Measurements from ENCODE around the gene FKBP11. TPM values are rescaled to one million over a fixed set of nuclear protein-coding genes. Genes with fewer than 3 reads are reported as not detected.

Gene FKBP11
- total and polyA plus RNA-seq, 2 of the 13 experiments (the other 11 are each of a cell fraction or from before 2014, with no cell fraction given): 15.5 to 19.4 TPM

DNA sequence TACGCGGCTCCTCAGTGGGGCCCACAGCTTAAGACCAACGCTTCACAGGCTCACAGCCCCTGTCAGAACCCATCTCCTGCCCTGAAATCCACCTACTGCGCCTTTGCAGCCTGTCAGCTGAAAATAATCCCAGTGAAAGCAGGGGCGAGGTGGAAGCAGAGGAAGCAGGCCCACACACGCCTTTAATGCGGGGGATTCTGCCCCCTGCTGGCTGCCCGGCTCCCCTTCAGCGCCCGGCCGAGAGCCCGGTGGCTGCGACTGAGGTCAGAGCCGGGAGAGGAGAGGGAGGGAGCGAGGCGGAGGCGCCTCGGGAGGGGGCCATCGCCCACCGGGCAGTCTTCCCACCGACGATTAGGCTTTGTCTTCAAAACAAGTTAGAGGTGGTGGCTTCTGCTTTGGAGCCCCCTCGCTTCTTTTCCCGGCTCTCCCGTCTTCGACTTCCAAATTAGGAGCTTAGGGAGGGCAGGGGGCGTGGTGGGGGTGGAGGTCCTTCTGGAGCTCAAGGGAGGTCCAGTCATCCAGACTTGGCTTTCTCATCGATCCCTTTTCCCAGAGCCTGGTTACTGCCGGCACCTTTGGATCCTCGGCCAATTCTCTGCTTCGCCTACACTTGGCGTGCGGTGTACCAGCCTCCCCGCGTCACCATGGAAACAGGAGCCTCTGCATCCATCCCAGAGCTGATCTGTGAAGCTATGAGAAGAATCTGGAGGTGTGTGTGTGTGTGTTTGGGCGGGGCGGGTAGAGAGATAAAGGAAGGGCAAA lies 34.5 kb downstream of the FKBP11 start (continued):
- TF ChIP-seq, protein P1, sequence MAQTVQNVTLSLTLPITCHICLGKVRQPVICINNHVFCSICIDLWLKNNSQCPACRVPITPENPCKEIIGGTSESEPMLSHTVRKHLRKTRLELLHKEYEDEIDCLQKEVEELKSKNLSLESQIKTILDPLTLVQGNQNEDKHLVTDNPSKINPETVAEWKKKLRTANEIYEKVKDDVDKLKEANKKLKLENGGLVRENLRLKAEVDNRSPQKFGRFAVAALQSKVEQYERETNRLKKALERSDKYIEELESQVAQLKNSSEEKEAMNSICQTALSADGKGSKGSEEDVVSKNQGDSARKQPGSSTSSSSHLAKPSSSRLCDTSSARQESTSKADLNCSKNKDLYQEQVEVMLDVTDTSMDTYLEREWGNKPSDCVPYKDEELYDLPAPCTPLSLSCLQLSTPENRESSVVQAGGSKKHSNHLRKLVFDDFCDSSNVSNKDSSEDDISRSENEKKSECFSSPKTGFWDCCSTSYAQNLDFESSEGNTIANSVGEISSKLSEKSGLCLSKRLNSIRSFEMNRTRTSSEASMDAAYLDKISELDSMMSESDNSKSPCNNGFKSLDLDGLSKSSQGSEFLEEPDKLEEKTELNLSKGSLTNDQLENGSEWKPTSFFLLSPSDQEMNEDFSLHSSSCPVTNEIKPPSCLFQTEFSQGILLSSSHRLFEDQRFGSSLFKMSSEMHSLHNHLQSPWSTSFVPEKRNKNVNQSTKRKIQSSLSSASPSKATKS (CRISPR knock-in tag; IDR thresholded peaks at IDR 0.05): no peak
- TF ChIP-seq, protein P2, sequence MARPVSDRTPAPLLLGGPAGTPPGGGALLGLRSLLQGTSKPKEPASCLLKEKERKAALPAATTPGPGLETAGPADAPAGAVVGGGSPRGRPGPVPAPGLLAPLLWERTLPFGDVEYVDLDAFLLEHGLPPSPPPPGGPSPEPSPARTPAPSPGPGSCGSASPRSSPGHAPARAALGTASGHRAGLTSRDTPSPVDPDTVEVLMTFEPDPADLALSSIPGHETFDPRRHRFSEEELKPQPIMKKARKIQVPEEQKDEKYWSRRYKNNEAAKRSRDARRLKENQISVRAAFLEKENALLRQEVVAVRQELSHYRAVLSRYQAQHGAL (CRISPR knock-in tag; IDR thresholded peaks at IDR 0.05; ENCODE audit: not compliant biosample characterization): no peak
- TF ChIP-seq ZNF292 (CRISPR knock-in tag; IDR thresholded peaks at IDR 0.05; ENCODE audit: borderline replicate concordance, low read depth): peak; percentile 61; the same call in 1 of the 2 replicates
- no peak for TF ChIP-seq TCF7 (IDR thresholded peaks at IDR 0.05; ENCODE audit: low read depth)
- peak; percentile 67; the same call in 1 of the 2 replicates for TF ChIP-seq BORCS8-MEF2B (CRISPR knock-in tag; IDR thresholded peaks at IDR 0.05)
- no peak for TF ChIP-seq RBM22 (optimal IDR thresholded peaks at IDR 0.05; ENCODE audit: low read length)
- TF ChIP-seq TBX2 (CRISPR knock-in tag; IDR thresholded peaks at IDR 0.05; ENCODE audit: borderline replicate concordance): 0 out of 2 replicates have a peak, but pooled peaks have one; percentile 32
- TF ChIP-seq RCOR2 (CRISPR knock-in tag; IDR thresholded peaks at IDR 0.05): 0 out of 2 replicates have a peak, but pooled peaks have one; percentile 28
- TF ChIP-seq MIXL1 (CRISPR knock-in tag; IDR thresholded peaks at IDR 0.05): 0 out of 2 replicates have a peak, but pooled peaks have one; percentile 40
- peak; percentile 96 for TF ChIP-seq ZSCAN25 (CRISPR knock-in tag; IDR thresholded peaks at IDR 0.05)
- TF ChIP-seq, protein P3, sequence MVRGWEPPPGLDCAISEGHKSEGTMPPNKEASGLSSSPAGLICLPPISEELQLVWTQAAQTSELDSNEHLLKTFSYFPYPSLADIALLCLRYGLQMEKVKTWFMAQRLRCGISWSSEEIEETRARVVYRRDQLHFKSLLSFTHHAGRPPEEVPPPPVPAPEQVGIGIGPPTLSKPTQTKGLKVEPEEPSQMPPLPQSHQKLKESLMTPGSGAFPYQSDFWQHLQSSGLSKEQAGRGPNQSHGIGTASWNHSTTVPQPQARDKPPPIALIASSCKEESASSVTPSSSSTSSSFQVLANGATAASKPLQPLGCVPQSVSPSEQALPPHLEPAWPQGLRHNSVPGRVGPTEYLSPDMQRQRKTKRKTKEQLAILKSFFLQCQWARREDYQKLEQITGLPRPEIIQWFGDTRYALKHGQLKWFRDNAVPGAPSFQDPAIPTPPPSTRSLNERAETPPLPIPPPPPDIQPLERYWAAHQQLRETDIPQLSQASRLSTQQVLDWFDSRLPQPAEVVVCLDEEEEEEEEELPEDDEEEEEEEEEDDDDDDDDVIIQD (CRISPR knock-in tag; IDR thresholded peaks at IDR 0.05; ENCODE audit: low read depth): no peak
- TF ChIP-seq, protein P4, sequence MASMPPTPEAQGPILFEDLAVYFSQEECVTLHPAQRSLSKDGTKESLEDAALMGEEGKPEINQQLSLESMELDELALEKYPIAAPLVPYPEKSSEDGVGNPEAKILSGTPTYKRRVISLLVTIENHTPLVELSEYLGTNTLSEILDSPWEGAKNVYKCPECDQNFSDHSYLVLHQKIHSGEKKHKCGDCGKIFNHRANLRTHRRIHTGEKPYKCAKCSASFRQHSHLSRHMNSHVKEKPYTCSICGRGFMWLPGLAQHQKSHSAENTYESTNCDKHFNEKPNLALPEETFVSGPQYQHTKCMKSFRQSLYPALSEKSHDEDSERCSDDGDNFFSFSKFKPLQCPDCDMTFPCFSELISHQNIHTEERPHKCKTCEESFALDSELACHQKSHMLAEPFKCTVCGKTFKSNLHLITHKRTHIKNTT (CRISPR knock-in tag; IDR thresholded peaks at IDR 0.05): no peak
- TF ChIP-seq, protein P5, sequence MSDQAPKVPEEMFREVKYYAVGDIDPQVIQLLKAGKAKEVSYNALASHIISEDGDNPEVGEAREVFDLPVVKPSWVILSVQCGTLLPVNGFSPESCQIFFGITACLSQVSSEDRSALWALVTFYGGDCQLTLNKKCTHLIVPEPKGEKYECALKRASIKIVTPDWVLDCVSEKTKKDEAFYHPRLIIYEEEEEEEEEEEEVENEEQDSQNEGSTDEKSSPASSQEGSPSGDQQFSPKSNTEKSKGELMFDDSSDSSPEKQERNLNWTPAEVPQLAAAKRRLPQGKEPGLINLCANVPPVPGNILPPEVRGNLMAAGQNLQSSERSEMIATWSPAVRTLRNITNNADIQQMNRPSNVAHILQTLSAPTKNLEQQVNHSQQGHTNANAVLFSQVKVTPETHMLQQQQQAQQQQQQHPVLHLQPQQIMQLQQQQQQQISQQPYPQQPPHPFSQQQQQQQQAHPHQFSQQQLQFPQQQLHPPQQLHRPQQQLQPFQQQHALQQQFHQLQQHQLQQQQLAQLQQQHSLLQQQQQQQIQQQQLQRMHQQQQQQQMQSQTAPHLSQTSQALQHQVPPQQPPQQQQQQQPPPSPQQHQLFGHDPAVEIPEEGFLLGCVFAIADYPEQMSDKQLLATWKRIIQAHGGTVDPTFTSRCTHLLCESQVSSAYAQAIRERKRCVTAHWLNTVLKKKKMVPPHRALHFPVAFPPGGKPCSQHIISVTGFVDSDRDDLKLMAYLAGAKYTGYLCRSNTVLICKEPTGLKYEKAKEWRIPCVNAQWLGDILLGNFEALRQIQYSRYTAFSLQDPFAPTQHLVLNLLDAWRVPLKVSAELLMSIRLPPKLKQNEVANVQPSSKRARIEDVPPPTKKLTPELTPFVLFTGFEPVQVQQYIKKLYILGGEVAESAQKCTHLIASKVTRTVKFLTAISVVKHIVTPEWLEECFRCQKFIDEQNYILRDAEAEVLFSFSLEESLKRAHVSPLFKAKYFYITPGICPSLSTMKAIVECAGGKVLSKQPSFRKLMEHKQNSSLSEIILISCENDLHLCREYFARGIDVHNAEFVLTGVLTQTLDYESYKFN (CRISPR knock-in tag; conservative IDR thresholded peaks at IDR 0.05): 0 out of 2 replicates have a peak, but pooled peaks have one; percentile 15
- TF ChIP-seq, protein P6, sequence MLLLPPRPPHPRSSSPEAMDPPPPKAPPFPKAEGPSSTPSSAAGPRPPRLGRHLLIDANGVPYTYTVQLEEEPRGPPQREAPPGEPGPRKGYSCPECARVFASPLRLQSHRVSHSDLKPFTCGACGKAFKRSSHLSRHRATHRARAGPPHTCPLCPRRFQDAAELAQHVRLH (CRISPR knock-in tag; IDR thresholded peaks at IDR 0.05; ENCODE audit: borderline replicate concordance, low read depth): peak; percentile 71; the same call in 1 of the 2 replicates
- TF ChIP-seq GATAD2A (CRISPR knock-in tag; IDR thresholded peaks at IDR 0.05): peak; percentile 48; the same call in 1 of the 2 replicates
- TF ChIP-seq NCOA2 (CRISPR knock-in tag; IDR thresholded peaks at IDR 0.05): no peak
- TF ChIP-seq HHEX (CRISPR knock-in tag; IDR thresholded peaks at IDR 0.05): no peak
